HG03025 (cell line): ENCODE results near the gene PAQR4.

Experiments used
- ATAC-seq: cut with Tn5 transposase; IDR thresholded peaks from one replicate; pipeline ENCODE4 v1.9.1; 2021; ENCODE audit warnings: mild to moderate bottlenecking, moderate library complexity; ENCODE audit not compliant: unreplicated experiment, low FRiP score

PAQR4 gene

DNA sequence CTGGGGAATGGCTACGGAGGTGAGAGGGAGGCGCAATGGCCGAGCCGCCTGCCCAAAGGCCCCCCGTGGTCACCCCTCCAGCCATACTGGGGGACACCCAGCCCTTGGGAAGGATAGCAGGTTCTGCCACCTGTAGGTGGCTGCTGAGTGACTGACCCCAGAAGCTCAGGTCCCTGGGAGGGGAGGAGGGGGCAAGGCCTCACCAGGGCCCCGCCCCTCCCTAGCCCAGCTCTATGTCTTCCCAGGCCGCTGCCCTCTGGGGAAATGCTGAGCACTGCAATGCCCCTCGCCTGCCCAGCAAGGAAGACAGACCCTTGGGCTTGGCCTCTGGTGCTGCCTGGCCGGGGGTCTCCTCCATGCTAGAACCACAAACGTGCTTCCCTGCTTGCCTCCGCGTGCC, 32.2 kb downstream of the PAQR4 start:
- ATAC-seq: no peak

DNA sequence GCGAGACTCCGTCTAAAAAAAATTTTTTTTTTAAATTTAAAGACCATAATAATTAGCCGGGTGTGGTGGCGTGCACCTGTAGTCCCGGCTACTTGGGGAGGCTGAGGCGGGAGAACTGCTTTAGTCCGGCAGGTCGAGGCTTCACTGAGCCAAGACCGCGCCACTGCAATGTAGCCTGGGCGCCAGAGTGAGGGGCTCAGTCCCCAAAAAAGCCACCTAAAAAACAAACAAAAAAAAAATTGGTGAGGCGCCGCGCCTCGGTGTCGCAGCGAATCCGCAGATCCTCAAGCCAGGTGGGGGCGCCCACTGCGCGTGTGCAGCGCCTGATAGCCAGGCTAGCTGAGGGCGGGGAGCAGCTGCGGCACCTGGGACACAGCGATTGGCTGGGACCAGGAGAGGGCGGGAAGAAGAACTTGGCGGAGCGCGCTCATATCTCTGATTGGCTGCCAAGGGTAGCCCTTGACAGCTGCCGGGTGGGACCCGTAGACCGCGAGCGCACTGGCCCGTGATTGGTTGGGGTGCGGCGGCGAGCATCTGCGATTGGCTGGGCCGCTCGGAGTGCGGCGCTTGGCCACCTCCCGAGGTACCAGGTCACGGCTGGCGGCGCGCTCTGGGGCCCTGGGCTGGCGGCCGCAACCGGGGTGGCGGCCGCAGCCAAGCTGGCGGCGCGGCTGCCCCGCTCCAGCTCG, 34.6 kb downstream of the PAQR4 start:
- peak; percentile 92 for ATAC-seq

DNA sequence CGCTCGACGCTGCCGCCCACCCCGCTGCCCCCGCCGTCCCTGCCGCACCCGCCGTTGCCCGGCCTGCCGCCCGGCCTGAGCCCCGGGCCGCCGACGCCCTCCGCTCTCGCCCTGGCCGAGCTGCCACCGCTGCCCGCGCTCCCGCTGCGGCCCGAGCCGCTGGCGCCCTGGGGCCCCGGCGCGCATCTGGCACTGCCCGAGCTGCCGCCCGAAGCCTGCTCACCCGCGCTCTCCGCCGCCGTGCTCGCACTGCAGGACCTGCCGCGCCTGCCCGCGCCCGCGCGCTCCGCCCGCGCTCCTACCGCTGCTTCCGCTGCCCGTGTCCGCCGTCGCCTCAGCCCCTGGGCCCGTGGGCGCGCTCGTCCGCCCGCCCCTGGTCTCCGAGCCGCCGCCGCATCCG, 35.2 kb downstream of the PAQR4 start:
- ATAC-seq: peak; percentile 11

DNA sequence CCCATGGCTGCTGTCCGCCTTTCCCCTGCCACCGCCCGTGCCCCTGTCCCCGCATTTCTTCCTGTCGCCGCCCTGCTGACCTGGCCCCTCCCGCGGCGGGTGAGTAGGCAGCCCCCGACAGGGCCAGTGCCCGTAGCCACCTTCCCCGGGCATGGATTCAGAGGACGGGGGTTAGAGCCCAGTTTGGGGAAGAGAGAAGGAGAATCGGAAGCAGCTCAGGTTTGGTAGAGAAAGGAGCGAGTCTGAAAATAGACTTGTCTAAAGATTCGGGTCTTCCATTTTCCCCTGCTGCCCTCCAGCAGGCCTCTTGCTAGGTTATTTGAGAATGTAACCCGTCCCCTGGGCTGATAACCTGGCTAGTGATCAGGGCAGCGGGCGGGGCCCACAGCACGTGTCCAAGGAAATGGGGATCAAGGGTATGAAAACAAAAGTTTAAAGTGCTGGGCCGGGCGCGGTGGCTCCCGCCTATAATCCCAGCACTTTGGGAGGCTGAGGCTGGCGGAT, 35.7 kb downstream of the PAQR4 start:
- ATAC-seq: no peak

DNA sequence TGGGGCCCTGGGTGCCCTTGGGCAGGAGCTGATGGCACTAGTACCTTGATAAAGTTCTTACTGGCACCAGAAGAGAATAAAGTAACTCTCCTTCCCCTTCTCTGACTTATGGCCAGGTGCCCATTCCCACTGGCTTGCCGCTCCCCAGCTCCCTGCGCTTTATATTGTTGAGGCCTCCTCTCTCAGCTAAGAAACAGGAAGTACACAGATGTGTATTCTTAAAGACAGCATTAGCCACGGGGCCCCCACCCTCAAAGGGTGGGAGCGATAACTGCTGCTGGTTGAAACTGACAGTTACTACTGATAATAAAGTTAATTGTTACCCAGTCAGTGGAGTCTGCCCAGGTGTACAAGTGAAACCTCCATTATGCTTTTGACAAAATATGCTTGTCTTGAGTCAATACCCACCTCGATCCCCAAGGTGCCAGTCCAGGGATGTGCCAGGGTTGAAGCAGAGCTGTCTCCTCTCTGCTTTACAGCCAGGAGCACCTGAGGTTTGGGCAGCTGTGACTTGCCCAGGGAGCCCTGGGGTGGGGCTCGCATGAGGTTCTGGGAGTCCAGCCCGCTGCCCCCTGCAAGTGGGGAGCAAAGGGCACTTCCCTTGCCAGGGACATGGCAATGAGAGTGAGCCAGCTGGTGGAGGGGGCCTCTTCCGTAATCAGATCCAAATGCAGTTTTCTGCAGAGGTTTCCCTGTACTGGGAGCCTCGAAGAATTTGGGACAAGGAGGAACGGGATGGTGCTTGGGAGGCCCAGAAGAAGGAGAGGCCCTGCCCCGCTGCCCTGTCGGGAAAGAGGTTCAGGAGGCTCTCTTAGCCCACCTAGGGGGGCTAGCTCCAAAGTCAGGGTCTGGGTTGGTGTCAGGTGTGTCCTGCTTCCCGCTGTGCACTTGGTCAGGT, 38.2 kb downstream of the PAQR4 start:
- no peak for ATAC-seq

DNA sequence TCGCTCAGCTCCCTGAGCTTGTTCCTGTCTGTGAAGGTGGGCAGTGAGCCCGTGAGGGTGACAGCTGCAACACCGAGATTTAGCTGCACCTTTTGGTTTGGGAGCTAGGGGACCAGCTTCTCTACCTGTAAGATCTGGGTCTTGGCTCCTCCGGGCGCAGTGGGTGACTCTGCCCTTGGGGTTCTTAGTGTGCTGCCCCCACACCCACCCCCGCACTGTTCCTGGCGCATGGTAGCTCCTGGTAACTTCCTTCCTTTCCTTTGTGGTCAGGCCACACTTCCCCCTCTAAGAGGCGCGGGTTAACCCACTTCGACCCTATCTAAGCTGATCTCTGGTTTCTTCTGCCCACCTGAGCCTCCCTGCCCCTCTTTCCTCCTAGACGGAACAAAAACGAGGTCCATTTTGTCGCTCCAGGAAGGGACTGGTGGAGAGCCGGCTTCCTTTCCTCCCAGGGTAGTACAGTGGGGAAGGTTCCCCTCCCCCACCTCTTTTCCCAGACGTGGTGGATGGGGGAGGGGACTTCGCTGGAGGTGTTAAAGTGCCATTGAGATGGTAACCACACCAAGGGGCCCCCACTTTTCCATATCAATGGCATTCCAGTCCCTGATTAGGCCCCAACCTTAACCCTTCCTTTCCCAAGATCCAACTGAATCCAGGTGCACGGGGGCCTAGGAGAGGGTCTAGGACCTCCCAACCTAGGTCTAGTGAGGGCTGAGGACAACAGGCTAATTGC, 39.0 kb downstream of the PAQR4 start:
- ATAC-seq: no peak

DNA sequence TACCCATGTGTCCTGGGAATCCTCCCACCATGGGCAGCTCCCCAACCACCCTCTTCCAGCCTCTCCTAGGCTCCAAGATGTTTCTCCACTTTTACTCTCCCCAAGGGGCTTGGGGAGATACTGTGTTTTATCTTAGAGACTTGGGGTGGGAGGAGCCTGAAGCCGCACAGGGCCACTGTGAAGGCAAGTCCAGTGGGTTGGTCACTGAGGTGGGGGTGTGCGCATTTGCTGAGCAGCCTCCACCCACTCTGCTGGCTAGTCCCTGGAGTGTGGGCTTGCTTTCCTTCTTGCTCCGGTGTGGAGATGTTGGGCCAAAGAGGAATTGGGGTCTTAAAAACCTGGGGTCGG, 39.5 kb downstream of the PAQR4 start:
- no peak for ATAC-seq

DNA sequence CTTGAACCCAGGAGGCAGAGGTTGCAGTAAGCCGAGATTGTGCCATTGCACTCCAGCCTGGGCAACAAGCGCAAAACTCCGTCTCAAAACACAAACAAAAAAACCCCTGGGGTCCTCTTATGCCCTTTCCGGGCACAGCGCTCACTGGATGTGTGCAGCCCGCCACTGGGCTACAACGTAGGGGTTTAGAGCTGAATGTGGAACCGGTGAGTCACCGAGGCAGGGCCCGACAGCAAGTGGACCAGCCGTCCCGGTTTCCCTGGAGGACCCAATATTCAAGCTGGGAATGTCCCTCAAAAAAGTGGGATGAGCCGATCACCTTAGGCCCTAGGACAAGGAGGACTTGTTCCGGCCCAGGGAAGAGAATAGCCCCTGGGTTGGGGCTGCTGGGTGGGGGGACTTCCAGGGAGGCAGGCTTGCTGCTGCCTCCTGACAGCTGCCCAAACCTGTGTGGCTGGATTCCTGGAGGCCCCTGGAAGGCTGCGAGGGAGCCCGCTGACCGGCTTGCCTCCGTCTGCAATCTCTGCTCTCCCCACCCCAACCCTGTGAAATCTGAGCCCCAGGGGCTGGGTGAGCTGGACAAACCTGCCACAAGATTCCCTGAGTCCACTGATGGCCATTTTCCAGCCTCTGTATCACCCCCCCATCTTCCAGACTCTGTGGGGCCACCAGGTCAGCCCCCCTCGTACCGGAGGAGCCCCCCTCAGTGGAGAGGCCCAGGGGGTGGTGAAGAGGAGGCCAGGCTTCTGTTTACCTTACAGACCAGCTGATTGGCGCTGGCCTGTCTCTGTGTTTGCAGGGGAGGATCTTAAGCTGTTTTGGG, 40.6 kb downstream of the PAQR4 start:
- ATAC-seq: no peak

DNA sequence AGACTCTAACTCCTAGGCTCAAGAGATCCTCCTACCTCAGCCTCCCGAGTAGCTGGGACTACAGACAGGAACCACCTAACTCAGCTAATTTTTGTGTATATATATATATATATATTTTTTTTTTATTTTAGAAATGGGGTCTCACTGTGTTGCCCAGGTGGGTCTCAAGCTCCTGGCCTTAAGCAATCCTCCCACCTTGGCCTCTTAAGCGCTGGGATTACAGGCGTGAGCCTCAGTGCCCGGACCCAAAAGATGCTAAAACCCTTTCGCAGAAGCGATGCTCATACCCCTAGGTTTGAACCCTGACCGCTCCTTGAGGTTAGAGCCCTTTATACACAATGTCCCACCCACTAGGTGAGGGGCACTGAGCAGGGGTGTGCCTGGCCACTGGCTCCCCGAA, 41.4 kb downstream of the PAQR4 start:
- no peak for ATAC-seq

DNA sequence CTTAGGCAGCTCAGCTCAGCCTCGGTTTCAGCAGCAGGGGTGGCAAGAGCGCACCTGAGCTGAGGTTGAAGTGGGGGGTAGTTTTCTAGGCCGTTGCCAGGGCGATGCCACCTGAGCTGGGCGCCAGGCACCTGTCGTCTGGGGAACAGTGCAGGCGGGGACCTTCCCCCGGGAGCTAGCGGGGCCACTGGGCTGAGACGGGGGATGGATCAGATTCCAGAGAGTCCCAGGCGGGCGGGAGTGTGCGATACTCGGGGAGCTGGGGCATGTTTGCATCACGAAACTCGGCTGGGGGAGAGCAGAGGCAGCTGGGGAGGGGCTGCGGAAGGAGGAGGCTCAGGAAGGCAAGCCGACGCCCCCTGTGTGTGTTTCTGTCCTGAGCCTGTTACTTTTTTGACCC, 43.1 kb downstream of the PAQR4 start:
- ATAC-seq: no peak

DNA sequence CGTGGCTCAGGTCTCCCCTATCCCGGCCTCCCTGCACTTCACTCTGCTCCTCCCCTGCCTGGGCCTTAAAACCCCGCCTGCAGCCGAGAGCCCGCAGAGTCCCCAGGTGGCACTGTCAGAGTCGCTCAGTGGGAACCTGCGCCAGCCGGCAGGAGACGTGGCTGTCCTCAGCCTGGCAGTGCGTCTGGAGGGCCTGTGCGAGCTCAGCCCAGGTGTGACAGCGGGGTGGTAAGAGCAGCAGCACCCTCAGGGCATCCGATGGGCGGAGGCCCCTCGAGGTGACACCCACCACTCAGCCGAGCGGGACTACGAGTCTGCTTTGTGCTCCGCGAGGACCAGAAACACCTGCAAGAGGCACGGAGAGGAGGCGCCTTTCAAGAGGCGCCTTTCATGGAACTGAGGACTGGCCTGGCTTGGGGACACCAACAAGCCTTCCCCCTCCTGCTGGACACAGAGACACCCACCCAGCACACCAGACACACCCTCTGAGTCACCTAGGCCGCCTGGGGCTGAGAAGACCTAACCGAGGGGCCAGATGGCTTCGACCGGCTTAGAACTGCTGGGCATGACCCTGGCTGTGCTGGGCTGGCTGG, 43.8 kb downstream of the PAQR4 start, which contains the start of gene CLDN9:
TSS of gene CLDN9 (plus strand) at position 96 of the 593 bp plus-strand sequence. CDS start at position 536, 440 bp downstream.
- no peak for ATAC-seq

DNA sequence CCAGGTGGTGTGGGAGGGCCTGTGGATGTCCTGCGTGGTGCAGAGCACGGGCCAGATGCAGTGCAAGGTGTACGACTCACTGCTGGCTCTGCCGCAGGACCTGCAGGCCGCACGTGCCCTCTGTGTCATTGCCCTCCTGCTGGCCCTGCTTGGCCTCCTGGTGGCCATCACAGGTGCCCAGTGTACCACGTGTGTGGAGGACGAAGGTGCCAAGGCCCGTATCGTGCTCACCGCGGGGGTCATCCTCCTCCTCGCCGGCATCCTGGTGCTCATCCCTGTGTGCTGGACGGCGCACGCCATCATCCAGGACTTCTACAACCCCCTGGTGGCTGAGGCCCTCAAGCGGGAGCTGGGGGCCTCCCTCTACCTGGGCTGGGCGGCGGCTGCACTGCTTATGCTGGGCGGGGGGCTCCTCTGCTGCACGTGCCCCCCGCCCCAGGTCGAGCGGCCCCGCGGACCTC, 44.4 kb downstream of the PAQR4 start:
- no peak for ATAC-seq

DNA sequence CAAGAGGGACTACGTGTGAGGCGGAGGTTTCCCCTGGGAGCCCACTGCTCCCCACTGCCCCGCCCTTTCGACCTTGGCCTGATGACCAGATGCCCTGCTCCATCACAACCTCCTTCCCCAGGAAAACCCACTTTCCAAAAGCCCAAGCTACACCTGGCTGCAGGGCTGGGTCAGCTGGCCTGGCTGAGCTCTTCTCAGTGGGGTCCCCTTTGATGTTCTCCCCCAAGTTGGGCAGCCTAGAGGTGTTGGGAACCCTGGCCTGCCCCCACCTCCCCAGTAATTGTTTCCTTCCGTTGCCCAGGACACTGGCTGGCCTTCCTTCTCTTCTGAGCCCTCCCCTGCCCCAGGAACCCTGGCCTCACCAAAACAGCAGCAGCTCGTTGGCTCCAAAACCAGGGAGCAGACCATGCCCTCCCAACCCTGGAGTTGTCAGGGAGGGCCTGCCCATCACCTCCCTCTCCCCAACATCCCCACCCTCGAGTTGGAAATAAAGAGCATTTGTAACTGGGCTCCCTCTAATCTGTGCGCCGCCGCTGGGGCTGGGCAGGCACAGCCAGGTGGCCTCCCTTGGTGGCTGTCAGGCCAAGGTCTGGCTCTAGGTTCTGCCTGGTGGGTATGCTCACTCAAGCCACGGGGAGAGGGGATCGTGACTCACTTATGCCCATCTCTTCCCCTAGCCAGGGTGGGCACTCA, 45.0 kb downstream of the PAQR4 start:
- no peak for ATAC-seq

DNA sequence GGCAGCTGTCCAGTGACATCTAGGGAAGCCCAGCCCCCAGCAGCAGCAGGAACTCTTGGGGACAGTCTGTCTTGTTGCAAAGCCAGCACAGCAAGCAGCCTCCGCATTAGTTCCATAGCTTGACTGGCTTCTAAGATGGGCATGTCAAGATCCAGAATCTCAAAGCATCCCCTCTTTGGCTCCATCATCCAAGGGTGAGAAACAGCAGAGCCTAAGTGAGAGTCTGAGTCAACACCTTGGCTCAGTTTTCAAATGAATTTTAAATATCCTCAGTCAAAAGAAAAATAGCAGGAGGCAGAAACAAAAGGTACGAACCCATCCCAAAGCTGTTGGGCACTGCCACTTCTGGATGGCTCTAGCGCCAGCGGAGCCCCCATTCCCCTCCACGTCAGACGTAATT, 45.8 kb downstream of the PAQR4 start:
- ATAC-seq: no peak

DNA sequence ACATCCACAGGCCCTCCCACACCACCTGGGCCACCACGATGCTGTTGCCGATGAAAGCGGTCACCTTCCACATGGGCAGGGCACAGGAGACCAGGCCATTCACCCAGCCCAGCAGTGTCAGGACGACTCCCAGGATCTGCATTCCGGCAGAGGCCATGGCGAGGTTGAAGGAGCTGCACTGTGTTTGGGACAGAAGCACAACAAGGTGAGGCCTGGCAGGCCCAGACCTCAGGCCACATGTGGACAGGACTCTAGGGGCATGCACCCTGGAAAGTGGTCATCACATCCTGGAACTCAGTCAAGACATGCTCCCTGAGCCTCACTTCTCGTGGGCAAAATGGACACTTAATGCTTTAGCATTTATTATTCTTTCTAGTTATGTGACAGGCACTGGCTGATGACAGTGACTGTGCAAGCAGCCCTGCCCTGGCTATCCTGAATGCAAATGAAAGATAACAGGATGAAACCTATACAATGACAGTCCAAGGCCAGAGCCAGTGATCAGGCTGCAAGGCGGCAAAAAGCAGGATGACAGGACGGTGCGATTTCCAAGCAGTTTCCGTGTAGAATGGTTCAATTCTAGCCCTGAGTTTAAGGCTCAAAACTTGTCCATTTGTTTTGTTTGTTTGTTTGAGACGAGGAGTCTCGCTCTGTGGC, 46.8 kb downstream of the PAQR4 start:
- no peak for ATAC-seq

DNA sequence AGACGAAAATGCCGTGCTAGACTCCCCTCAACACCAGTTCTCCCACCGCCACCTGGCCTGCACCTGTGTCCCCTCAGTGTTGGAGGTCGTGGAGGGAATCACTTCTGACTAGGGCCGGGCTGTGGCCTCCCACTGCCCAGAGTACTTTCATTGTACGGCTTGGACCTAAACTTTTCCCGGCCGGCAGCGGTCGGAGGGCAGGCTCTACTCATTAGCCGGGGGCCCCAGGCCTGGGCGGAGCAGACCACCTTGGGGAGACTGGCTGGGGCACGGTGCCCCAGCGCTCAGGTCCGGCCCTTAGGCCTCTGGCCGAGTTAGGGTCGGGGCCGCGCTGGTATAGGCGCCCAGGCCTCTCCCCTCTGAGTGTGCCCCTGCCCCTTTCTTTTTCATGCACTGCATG, 48.2 kb downstream of the PAQR4 start:
- no peak for ATAC-seq

DNA sequence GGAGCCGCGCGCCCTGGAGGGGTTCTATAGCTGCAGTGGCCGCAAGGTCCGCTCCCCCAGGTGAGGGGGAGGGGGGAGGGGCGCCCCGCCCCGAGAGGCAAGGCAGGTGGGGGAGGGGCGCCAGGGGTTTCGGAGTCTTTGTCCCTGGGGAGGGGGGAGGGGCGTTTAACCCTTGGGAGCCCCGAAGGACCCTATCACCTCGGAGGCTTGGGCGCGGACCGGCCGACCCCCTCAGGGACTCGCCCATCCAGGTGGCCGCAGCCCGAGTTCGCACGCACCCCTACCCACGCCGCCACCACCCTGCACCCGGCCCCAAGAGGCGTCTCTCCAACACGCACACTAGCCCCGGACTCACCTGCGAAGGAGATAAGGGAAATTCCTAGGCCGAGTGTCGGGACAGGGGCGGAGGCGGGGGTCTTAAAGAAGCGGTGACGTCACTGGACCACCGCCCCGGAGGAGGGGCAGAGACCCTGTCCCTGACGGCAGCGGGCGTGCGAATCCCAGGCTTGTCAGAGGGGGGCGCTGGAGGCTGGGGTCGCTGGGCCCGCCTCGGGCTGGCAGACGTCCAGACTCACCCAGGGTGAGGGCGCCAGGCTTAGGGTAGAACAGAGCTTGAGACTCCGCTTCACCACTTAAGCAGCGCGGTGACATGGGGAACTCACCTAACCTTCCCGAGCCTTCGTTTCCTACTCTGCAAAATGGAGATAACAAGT, 48.8 kb downstream of the PAQR4 start, which contains the start of gene CLDN6:
TSS of gene CLDN6 (minus strand) at position 390 of the 713 bp plus-strand sequence. CDS start 2,162 bp downstream, outside the sequence.
- ATAC-seq: no peak
